Measurements from ENCODE around the gene TBC1D22A.

DNA sequence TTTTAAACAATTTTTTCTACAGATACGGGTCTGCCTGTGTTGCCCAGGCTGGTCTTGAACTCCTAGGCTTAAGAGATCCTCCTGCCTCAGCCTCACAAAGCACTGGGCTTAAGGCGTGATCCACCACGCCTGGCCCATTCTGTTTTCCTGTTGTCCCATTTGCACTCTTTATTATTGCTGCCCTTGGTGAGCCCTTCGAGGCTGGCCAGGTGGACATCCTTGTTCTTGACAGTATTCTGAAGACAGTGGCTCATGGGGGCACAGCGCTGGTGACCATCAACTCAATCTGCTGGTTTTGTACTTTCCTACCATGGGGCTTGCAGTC is 35.6 kb downstream of the TBC1D22A start:
- no peak for TF ChIP-seq CTCF (IDR thresholded peaks at IDR 0.05)
- TF ChIP-seq POLR2A (IDR thresholded peaks at IDR 0.05), result no peak

All from Peyer's patch (tissue), 4 donors.